Chondrocyte (in vitro differentiated cells): ENCODE data around the gene MPPE1. TPM values are rescaled to one million over a fixed set of nuclear protein-coding genes. Genes with fewer than 3 reads are reported as not detected.
A peak's percentile ranks its signal among the peaks of the same experiment; 100 is the strongest.

Experiments
- DNase-seq: peaks from one replicate; pipeline ENCODE4 v3.0.0; 2021; ENCODE audit warnings: mixed read lengths, low spot score
- H3K27ac Mint-ChIP-seq: one replicate; pipeline ENCODE4 v1.8.0; 2021; ENCODE audit warnings: mild to moderate bottlenecking, moderate library complexity, mixed read lengths; ENCODE audit not compliant: unreplicated experiment
- H3K27me3 Mint-ChIP-seq: 2 replicates; pipeline ENCODE4 v1.8.0; 2021; ENCODE audit warnings: low read depth, mixed read lengths
- H3K36me3 Mint-ChIP-seq: 2 replicates; pipeline ENCODE4 v1.8.0; 2021; ENCODE audit warnings: low read depth, mixed read lengths
- H3K4me1 Mint-ChIP-seq: 2 replicates; pipeline ENCODE4 v1.8.0; 2021; ENCODE audit warnings: low read depth, mild to moderate bottlenecking, mixed read lengths
- H3K4me3 Mint-ChIP-seq: one replicate; pipeline ENCODE4 v1.8.0; 2021; ENCODE audit warnings: mild to moderate bottlenecking, moderate library complexity, mixed read lengths; ENCODE audit not compliant: unreplicated experiment
- H3K9me3 Mint-ChIP-seq: 2 replicates; pipeline ENCODE4 v1.8.0; 2021; ENCODE audit warnings: low read depth, mixed read lengths
- CTCF ChIP-seq: fragments of 200-600 bp; sonication (generic); IDR thresholded peaks from 2 replicates; pipeline ENCODE4 v1.5.0; 2021; ENCODE audit warnings: antibody characterized with exemption, mild to moderate bottlenecking, moderate library complexity
- total RNA-seq: library from RNA; stranded (reverse); gene quantifications from 3 replicates; pipeline ENCODE4 v1.2.1, GENCODE V29; 2021

Gene MPPE1
- total RNA-seq, 1 donor from 2014 or later = 38.2 TPM

GRCh38 chr18:11909591-11910026 lies 1.5 kb upstream of the MPPE1 start:
- no peaks in the 10 kb centered on the region for H3K27me3 Mint-ChIP-seq
- TF ChIP-seq CTCF = no peak
- peaks cover 23% of the 10 kb centered on the region for H3K4me1 Mint-ChIP-seq
- H3K36me3 Mint-ChIP-seq = no peaks in the 10 kb centered on the region
- DNase-seq = no peak
- H3K27ac Mint-ChIP-seq = peak overlapping the region; percentile 70
- no peaks in the 10 kb centered on the region for H3K9me3 Mint-ChIP-seq
- no peak overlapping the region for H3K4me3 Mint-ChIP-seq

GRCh38 chr18:11909061-11909455 lies 941 bp upstream of the MPPE1 start:
- Mint-ChIP-seq H3K4me1 (peaks cover 23% of the 10 kb centered on the region), H3K27ac (peak overlapping the region; percentile 70), H3K4me3 (peak overlapping the region; percentile 69), H3K36me3 (no peaks in the 10 kb centered on the region), H3K9me3 (no peaks in the 10 kb centered on the region), H3K27me3 (no peaks in the 10 kb centered on the region)
- no peak for TF ChIP-seq CTCF
- no peak for DNase-seq

- H3K9me3 Mint-ChIP-seq = no peaks in the 10 kb centered on the region
- no peak for TF ChIP-seq CTCF
- no peak overlapping the region for H3K27ac Mint-ChIP-seq
- H3K4me1 Mint-ChIP-seq = peaks cover 26% of the 10 kb centered on the region
- no peaks in the 10 kb centered on the region for H3K27me3 Mint-ChIP-seq
- no peak for DNase-seq
- peaks cover 6% of the 10 kb centered on the region for H3K36me3 Mint-ChIP-seq
- peak overlapping the region; percentile 94 for H3K4me3 Mint-ChIP-seq
Observed at GRCh38 chr18:11906926-11907874, 917 bp downstream of the MPPE1 start.

- TF ChIP-seq CTCF = no peak
- peaks cover 26% of the 10 kb centered on the region for H3K4me1 Mint-ChIP-seq
- no peaks in the 10 kb centered on the region for H3K9me3 Mint-ChIP-seq
- peaks cover 11% of the 10 kb centered on the region for H3K36me3 Mint-ChIP-seq
- H3K27ac Mint-ChIP-seq = no peak overlapping the region
- H3K27me3 Mint-ChIP-seq = no peaks in the 10 kb centered on the region
- DNase-seq = no peak
- H3K4me3 Mint-ChIP-seq = no peak overlapping the region
Observed at GRCh38 chr18:11906176-11906575, 1.9 kb downstream of the MPPE1 start.

- H3K27ac Mint-ChIP-seq = no peak overlapping the region
- peaks cover 26% of the 10 kb centered on the region for H3K4me1 Mint-ChIP-seq
- no peak for DNase-seq
- H3K36me3 Mint-ChIP-seq = peaks cover 11% of the 10 kb centered on the region
- no peaks in the 10 kb centered on the region for H3K9me3 Mint-ChIP-seq
- H3K27me3 Mint-ChIP-seq = no peaks in the 10 kb centered on the region
- no peak overlapping the region for H3K4me3 Mint-ChIP-seq
- TF ChIP-seq CTCF = no peak
Observed at GRCh38 chr18:11905613-11906012, 2.5 kb downstream of the MPPE1 start.
